Activated CD4-positive, CD25-positive, alpha-beta regulatory T cell treated with anti-CD3 and anti-CD28 coated beads, Interleukin-2, amount 50 U/mL, for 16 hours (primary cell): ENCODE measurements around the gene PKD1L1.
"Not testable (repeated sequence)": the region's sequence is repeated elsewhere in the genome, so short reads cannot be mapped to it uniquely, and the experiment has no call there.

Source experiments
- DNase-seq: peaks from one replicate; pipeline ENCODE4 v3.0.0-alpha.2; 2020; ENCODE audit warnings: low read depth, low spot score

Gene PKD1L1

DNA sequence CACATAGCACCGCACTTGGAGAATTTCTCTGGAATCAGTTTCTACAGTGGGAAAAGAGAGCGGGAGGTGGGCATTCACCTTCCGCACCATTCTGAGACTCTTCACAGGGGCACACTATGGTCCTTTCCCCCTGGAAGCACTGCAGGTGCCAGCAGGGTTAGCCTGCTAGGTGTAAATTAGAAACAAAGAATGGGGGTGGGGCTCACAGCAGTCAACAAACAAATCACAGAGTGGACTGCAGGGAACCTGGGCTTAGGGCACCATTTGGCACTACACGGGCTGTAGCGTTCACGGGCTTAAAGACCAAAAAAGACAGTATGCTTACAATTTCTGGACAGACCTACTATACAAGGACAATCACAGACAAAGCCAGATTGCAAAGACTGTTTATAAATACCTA is 8.0 kb upstream of the PKD1L1 start:
- DNase-seq: no peak

DNA sequence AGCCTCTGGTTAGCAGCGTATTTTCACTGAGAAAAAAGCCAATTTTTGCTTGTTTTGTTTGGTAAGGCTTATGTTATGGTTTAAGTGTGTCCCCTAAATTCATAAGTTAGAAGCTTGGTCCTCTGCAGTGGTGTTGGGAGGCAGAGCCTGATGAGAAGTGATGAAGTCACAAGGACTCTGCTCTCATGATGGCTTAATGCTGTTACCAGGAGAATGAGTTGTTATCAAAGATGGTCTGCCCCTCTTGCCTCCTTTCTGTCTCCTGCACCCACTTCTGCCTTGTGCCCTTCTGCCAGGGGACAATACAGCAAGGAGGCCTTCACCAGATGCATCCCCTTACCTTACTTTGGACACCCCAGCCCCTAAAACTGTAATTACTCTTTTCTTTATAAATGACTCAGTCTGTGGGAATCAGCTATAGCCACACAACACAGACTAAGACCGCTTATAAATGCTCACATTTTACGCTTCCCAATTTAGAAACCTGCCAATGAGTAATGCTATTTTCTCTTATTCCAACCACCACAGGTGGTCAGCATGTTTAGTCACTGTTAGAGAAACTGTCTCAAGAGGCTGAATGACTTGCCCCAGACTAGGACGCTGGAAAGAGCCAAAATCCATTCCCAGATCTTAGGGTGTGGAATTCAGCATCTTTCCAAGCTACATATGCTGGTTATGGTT is 6.1 kb upstream of the PKD1L1 start:
- no peak for DNase-seq

DNA sequence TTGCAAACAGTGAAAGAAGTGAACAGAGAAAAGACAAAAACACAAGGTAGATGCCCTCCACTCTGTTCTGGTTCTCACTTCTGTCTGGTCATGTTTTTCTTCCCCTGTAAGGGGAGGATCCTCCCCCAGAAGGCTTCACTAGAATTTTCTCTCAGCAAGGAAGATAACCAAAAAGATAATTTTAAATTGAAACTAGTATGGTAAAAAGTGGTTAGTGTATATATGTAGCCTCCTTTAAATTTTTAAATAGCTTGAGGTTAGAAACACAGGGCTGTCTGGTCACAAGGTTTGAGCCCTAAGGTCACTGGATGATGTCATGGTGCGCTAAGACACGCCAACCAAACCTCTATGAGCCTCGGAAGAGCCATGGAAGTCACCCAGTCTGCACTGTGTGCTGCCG is 5.6 kb upstream of the PKD1L1 start:
- DNase-seq: no peak

DNA sequence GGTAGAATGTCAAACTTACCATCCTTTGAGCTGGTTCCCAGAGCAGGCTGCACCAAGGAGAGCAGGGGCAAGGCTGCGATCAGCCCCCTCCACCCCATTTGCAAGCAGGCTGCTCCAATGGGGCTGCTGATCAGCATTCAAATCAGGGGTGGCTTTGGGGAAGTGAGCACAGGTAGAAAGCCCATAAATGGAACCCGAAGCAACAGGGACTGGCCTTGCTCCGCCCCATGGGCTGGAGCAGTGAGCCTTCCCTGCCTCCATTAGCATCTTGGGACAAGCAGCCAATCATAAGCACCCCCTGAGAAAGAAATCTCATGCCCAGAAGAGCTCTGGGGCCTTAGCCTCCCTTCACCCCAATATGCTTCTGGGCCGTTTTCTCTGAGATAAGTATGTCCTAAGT is 4.0 kb upstream of the PKD1L1 start:
- DNase-seq: no peak

DNA sequence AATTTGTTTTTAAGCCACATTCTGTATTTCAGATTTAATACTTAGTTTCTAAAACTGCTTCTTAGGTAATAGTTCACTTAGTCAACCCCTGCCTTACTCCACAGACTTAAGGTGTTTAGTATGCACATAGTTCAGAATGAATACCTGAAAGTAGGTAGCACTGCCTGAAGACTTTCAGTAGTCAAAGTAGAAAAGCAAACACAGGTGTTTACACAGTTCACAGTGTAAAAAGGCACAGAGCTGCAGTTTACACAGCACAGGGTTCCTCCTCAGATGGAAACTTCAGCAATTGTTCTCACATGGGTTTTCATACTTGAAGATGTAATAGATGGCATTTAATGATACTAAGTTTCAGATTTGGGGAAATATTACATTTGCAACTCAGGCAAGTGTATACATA is 3.1 kb upstream of the PKD1L1 start:
- DNase-seq: no peak

DNA sequence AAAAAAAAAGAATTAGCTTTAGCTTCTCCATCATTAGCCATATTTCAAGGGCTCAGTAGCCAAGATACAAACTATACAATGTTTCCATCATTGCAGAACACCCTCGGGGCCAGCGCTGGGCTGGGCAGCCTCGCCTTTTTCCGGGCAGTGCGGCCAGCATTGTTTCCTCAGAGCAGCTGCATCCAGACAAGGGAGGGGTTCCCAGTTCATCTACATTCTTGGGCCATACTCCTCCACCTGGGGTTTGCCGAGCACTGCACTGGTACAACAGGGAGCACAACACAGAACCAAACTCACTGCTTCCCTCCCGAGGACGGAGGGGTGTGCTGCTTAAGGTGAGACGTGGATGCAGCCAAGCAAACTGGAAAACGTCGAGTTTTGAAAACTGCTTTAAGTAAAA is 2.4 kb upstream of the PKD1L1 start:
- no peak for DNase-seq

DNA sequence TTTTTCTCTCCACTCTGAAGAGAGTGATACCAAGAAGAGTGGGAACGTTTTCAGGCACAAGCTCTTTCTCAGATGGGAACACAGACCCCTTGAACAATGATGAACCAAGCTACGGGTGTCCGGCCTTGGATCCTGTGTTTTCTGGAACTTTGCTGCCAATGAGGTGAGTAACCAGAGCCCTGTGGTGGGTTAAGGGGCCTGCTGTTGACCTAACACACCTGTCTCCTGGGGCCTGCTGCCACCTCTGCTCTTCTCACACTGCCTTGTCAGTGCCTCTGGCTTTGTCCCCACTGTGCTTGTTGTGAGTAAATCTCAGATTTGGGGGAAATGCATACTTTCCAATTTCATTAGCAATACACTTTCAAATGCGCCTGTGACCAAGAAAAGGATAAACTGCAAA is 1.4 kb upstream of the PKD1L1 start:
- DNase-seq: no peak

DNA sequence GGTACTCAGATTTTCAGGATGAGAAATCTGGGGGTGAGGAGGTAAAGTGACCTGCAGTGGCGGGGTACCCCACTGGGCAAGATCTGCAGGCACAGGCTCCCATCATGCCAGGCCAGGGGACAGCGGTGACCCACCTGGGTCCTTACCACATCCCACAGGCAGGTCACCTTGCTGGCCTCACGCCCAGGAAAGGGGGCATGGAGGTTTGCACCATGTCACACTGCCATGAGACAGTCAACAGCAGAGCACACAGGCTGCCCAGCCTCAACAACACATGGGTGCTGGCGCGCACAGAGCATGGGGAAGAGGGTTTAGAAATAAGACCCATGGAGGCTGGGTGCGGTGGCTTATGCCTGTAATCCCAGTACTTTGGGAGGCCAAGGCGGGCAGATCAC is 914 bp downstream of the PKD1L1 start:
- no peak for DNase-seq

DNA sequence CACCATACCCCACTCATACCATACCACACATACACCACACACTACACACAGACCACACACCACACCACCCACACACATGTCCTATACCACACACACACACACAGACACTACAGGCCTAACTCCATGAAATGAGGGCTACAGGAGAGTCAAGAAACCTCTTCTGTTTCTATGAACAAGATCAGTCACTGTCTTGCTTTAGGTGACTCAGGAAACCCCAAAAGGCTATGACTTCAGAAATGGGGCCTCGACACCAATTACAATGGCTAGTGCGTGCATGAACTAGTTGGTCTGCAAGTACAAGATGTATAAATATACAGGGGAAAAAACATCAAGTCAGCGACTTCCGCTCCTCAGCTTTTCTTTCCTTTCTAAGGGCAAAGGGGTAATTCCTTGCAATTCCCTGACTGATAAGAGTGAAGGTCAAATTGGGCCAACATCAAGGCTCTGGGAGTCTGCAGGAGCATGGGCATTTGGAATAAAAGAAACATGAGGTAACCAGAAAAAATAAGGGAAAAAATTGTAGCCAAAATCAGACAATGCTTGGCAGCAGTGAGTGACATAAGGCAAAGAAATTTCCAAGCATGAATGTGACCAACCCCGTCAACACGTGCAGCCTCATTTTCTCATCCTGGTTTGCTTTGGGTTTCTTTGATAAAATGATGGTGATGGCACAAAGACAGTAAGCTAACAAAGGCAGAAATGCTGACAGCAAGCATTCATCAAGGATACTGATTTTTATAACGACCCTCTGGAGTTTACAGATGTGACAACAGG is 1.5 kb downstream of the PKD1L1 start:
- no peak for DNase-seq

DNA sequence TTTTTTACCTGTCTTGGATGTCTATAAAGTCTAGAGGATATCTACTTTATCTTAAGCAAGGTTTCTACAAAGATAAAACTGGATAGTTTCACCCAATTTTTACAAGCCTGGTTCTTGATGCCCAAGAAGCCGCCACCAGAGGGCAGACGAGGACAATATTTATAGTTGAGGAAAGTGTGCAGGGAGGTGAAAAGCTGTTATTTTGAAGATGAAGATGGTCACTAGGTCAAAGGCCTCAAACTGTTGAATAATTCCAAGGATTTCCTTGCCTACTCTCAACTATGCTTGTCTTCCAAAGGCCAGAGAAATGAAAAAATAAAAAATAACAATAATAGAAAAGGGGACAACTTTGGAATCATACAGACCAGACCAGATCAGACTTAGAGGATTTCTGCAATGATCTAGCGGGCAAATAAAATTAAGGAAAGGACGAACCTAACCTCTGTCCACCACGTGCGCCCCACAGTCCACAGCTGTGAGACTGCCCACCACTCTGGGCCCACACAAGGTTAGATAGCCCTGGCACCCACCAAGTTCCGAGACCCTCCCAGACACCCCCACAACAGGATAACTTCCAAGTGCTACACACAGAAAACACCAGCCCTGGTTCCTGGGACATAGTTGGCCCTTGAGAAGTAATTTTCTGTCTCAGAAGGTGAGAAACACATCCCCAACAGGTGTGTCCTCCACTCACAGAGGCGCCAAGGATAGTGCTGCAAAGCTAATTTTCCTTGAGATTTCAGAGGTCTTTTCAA is 2.8 kb downstream of the PKD1L1 start:
- DNase-seq: peak; percentile 52

DNA sequence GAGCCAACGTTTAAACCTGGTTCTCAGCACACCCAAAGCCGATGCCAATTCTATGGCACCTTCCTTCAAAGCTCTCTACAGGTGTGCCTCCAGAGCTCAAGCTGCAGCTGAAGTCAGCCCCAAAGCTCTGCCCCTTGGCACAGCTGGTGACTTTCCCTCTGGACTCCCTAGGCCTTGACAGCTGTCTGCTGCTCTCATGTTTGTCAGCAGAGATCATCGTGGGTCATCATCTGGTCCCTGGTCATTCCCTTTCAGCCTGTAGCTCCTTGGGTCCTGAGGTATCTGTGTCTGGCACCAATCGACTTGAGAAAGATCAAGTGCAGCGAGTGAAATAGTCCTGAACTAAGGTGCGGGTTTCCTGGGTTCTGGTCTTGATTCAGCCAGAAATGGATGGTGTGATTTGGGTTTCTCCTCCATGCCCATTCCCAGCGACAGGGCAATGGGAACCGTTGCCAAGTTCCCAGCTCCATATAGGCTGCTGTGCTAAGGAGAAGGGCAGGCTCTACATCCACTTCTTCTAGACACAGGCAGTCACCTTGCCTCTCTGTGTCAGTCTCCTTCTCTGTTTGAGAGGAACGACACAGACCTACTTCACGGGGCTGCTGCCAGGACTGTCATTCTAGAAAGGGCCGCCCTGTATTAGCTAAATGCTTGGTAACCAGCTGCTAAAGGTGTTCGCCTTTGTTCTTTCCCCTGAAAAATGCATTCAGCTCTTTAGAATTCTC is 3.6 kb downstream of the PKD1L1 start:
- no peak for DNase-seq

DNA sequence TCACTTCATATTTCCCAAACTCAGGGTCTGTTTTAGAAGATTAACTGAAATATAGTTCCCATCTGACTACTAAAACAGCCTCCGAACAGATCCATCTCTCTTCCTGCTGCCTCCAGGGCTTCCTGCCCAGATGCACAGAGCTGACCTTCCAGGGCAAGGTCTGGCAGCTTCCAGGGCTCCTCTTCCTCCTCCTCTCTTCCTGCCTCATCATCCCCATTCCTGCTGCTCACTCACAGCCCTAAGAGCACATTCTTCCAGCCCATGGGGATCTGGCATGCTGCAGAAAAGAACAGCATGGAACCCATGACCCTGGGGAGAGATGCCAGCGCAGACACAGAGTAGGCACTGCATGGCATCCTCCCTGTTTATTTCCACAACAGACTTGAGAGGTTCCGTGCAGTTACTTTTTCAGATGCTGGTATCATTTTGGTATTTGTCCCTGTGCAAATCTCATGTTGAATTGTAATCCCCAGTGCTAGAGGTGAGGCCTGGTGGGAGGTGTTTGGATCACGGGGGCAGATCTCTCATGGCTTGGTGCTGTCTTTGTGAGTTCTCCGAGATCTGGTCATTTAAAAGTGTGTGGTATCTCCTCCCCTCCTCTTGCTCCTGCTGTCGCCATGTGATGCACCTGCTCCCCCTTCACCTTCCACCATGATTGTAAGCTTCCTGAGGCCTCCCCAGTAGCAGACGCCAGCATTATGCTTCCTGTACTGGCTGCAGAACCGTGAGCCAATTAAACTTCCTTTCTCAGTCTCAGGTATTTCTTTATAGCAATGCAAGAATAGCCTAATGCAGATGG is 4.4 kb downstream of the PKD1L1 start:
- DNase-seq: no peak

DNA sequence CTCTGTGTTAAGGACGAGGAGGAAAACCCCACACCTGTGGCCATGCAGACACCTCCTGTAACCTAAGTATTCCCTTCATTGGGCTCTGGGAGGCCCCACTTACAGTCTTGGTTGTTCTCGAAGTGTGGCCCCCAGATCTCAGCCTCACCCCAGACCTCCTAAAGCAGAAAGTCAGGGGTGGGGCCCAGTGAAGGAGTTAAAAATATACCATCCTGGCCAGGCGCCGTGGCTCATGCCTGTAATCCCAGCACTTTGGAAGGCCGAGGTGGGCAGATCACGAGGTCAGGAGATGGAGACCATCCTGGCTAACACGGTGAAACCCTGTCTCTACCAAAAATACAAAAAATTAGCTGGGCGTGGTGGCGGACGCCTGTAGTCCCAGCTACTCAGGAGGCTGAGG is 5.6 kb downstream of the PKD1L1 start:
- not testable (repeated sequence) for DNase-seq

DNA sequence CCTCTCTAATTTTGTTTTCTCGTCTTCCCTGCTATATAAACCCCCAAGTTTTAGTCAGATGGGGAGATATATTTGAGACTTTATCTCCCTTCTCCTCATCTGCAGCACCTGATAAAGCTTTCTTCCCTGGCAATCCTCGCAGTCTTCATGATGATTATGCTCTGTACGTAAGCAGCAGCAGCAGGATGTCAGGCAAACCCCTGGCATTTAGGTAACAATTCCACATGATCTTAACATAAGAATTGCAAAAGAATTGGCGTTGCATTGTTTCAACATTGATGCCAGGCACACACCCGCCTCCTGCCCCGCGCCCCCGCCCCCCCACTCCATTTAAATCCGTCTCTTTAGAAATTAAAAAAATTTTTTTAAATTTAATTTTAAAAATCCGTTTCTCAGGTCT is 6.1 kb downstream of the PKD1L1 start:
- DNase-seq: no peak

DNA sequence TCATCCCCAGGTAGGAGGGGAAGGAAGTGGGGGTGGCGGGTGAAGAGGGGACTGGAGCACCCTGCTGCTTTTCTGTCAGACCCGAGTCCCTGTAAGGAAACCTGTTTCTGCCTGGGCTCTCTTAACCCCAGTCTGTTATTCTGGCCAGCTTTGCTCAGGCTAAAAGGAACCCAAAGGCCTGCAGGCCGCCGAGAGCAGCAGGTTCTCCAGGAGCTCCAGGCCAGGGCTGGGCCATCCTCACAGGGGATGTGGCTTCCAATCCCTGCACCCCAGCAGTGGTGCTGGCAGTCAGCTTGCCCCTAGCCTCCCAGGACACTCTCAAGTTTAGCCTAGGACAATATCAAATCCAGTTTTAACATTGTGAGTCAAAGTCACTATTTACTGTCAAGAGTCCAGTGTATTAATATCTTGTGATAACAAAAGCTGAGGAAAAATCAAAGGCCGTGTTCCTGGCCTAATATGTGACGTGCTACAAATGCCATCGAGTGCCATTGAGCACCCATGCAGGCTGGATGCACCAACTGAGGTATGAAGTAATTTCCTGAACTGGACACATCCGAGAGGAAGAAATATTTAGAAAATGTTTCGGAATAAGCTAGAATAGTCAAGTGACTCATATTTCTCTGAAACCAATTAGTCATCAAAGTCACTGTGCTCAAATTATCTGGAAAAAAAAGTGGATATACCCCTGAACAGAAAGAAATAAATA is 7.0 kb downstream of the PKD1L1 start:
- DNase-seq: no peak

DNA sequence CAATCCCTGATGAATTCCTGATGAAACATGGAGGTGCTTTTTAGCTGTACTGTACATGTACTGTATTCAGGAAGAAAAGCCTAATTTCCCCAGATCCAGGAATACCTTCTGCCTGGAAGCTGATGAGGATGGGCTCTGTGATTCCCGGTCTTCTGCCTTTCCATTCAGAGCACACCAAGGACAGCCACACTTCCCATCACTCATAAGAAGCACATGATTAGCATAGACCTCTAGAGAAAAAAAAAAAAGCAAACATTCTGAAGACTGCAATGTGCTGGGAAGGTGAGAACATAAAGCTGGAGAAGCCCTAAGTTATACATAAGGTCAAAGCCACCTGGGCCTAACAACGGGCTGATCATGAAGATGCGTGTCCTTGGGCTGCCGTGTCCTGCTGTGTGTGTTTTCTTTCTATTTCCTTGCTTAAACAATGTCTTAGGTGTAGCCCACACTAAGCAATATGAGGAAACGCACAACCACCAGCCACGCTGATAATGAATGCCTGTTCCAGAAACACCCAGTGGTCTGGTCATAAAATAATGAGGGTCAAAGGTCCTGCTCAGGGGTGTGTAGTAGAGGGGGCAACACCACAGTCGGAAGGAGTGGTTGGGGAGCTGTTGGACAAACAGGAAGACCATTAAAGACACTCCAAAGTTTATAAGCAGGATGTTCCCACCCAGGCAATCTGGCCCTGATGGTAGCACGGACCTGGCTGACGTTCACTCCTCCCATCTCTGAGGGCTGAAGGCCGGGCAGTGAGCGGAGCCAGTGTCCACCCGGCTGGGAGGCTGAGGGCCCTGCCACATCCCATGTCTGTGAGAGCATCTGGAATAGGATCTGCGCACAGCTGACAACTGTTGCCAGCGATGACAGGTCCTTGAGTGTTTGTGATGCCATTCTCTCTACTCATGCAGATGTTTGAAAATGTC is 7.9 kb downstream of the PKD1L1 start:
- no peak for DNase-seq

DNA sequence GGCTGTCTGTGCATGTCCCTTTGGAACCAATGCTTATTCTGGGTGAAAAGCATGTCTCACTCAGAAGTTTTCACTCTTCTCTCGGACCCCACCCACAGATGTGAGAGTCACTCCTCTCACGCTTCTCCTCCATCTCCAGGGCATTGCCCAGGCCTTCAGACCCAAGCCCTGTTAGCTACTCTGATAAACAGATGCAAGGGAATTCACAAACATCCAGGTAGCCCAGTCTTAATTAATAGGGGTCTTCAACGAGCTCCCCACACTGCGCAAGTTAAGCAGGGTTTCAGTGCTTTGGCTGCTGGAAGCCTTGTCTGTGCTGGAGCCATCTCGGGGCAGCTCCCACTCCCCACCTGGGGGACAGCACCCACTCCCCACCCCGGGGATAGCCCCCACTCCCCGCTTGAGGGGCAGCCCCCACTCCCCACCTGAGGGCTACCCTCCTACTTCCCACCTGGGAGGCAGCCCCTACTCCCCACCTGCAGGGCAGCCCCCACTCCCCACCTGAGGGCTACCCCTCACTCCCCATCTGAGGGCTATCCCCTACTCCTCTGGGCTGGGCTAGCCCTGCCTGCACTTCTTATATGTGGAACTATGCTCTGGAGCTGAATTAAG is 8.7 kb downstream of the PKD1L1 start:
- no peak for DNase-seq

DNA sequence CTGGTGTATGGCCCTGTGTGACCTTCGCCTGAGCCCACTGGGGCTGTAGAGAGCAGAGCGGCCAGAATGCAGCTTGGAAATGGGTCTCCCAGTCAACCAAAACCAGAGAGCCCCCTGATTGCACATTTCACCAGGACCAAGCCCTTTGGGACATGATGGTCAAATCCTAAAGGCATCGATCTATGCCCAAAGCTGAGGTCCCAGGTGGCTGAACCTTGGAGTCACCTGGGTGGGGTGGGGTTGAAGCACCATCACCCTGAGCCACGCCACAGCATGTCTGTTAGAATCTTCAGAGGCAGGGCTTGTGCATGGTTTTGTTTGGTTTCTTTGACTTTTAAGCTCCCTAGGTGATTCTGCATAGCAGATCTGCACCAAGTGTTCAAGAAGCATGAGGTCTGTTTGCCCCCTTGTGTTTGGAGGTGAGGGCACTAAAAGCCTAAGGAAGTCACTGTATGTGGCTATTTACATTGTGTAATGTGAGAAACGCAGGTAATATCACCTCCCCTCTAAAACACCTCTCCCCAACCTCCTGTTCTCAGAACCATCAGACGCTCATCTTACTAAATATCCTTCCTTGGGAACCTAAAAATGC is 9.6 kb downstream of the PKD1L1 start:
- no peak for DNase-seq
